Measurements from ENCODE around the gene IFT27.

IFT27 gene

GRCh38 chr22:36818010-36818642 is 42.2 kb upstream of the IFT27 start:
- Histone ChIP-seq H3K36me3 (ENCODE audit: control insufficient read depth, insufficient read depth, low read length) (no peaks in the 10 kb centered on the region), H3K4me2 (ENCODE audit: low read length) (no peak overlapping the region), H3K56ac (ENCODE audit: low read length) (no peak overlapping the region), H3K79me2 (ENCODE audit: control insufficient read depth, insufficient read depth, low read length) (no peaks in the 10 kb centered on the region), H4K5ac (ENCODE audit: low read length) (no peak overlapping the region), H3K9ac (ENCODE audit: low read length) (no peak overlapping the region), H3K4me3 (ENCODE audit: low read length) (no peak overlapping the region), H3K23ac (ENCODE audit: low read length) (no peak overlapping the region), H2BK5ac (ENCODE audit: low read length) (no peak overlapping the region), H3K79me1 (ENCODE audit: low read length) (no peaks in the 10 kb centered on the region), H2AK5ac (ENCODE audit: low read length) (no peak overlapping the region), H3K27ac (ENCODE audit: low read depth, low read length) (no peak overlapping the region), H2BK120ac (ENCODE audit: low read depth, low read length) (no peak overlapping the region), H3K4me1 (ENCODE audit: control insufficient read depth, low read depth, low read length) (no peaks in the 10 kb centered on the region), H4K8ac (ENCODE audit: low read depth, low read length) (no peak overlapping the region), H3K4ac (ENCODE audit: low read depth, low read length) (no peak overlapping the region), H2BK15ac (replicated peaks; ENCODE audit: low read depth) (no peak overlapping the region), H3K18ac (ENCODE audit: low read length) (no peak overlapping the region), H3K27me3 (ENCODE audit: insufficient read depth, low read length, poor library complexity) (peaks cover 11% of the 10 kb centered on the region)
- no CpG with 5 or more reads among the region's 6 CpGs for WGBS (ENCODE audit: extremely low coverage, insufficient coverage, low lambda C conversion rate)
- DNase-seq = peak; percentile 26

DNA sequence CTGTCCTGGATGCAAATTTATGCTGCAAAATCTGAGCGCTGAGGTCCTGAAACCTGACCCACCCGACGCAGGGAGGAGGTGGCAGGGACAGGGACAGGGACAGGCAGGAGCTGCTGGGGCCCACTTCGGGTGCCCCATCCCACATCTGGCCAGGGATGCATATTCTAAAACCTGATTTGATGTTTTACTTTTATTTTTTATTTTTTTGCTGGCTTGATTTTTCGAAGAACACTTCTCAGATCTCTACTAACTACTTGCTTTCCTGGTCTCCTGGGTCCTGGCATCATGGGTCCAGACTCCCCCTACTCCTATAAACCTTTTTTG is 41.6 kb upstream of the IFT27 start:
- no peak overlapping the region for H4K5ac ChIP-seq (ENCODE audit: low read length)
- H3K27ac ChIP-seq (ENCODE audit: low read depth, low read length) = no peak overlapping the region
- peaks cover 11% of the 10 kb centered on the region for H3K27me3 ChIP-seq (ENCODE audit: insufficient read depth, low read length, poor library complexity)
- no peak overlapping the region for H3K23ac ChIP-seq (ENCODE audit: low read length)
- no peak overlapping the region for H2AK5ac ChIP-seq (ENCODE audit: low read length)
- H2BK15ac ChIP-seq (replicated peaks; ENCODE audit: low read depth) = no peak overlapping the region
- no peak overlapping the region for H3K18ac ChIP-seq (ENCODE audit: low read length)
- H3K4ac ChIP-seq (ENCODE audit: low read depth, low read length) = no peak overlapping the region
- H3K9ac ChIP-seq (ENCODE audit: low read length) = no peak overlapping the region
- H3K56ac ChIP-seq (ENCODE audit: low read length) = no peak overlapping the region
- WGBS (ENCODE audit: extremely low coverage, insufficient coverage, low lambda C conversion rate) = no CpG with 5 or more reads among the region's 5 CpGs
- no peaks in the 10 kb centered on the region for H3K36me3 ChIP-seq (ENCODE audit: control insufficient read depth, insufficient read depth, low read length)
- no peaks in the 10 kb centered on the region for H3K79me2 ChIP-seq (ENCODE audit: control insufficient read depth, insufficient read depth, low read length)
- H3K4me1 ChIP-seq (ENCODE audit: control insufficient read depth, low read depth, low read length) = no peaks in the 10 kb centered on the region
- no peak overlapping the region for H4K8ac ChIP-seq (ENCODE audit: low read depth, low read length)
- no peak overlapping the region for H3K4me3 ChIP-seq (ENCODE audit: low read length)
- no peak for DNase-seq
- no peak overlapping the region for H2BK5ac ChIP-seq (ENCODE audit: low read length)
- H2BK120ac ChIP-seq (ENCODE audit: low read depth, low read length) = no peak overlapping the region
- no peak overlapping the region for H3K4me2 ChIP-seq (ENCODE audit: low read length)
- no peaks in the 10 kb centered on the region for H3K79me1 ChIP-seq (ENCODE audit: low read length)

DNA sequence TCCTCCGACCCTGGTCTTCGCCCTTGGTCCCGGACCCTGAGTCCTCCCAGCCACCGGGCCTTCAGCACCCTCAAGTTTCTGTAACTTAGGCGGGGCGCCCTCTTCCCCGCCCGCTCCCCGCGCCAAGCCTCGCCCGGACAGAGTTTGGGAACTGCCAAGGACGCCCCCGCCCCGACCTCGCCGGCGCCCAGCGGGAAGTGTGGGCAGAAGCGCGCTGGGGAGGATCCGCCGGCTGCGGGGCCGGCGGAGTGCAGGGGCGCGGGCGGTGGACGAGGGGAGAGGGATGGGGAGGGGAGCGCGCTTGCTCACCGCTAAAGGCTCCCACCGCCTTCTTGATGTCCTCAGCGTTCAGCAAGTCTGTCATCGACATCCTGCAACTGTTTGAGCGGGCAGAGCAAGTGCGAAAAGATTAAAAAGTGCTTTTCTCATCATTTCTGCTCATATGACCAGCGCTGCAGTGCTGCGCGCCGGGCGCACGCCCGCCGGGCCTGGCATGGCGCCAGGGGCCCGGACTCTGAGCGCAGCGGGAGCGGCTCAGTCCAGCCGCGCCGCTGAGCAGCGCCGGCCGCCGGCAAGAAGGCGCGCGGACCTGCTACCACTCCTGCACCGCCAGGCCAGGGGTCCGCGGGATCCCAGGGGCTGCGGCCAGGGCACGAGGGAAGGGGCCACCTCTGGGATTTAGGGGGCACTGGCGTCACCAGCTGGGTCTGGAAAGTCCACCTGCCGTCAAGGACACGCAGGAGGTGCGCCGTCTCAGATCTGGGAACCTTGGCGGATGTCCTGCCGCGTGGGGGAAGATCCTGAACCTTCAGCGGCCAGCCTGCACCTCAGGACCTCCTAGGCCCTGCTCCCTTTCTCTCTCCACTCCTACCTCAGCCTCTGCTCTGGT is 41.0 kb upstream of the IFT27 start, which contains the start of gene PVALB:
TSS of gene PVALB (minus strand) at position 400 of the 889 bp plus-strand sequence. CDS start at position 370, 30 bp downstream.
- H2BK5ac ChIP-seq (ENCODE audit: low read length) = no peak within 1 kb of the TSS
- H4K5ac ChIP-seq (ENCODE audit: low read length) = no peak within 1 kb of the TSS
- no peak within 1 kb of the TSS for H3K18ac ChIP-seq (ENCODE audit: low read length)
- no CpG with 5 or more reads among the region's 75 CpGs for WGBS (ENCODE audit: extremely low coverage, insufficient coverage, low lambda C conversion rate)
- H2AK5ac ChIP-seq (ENCODE audit: low read length) = no peak within 1 kb of the TSS
- DNase-seq = peak; percentile 38
- no peak within 1 kb of the TSS for H4K8ac ChIP-seq (ENCODE audit: low read depth, low read length)
- peak within 1 kb of the TSS; percentile 37 for H3K4me3 ChIP-seq (ENCODE audit: low read length)
- no peak within 1 kb of the TSS for H2BK15ac ChIP-seq (replicated peaks; ENCODE audit: low read depth)
- peaks cover 11% of the 10 kb centered on the region for H3K27me3 ChIP-seq (ENCODE audit: insufficient read depth, low read length, poor library complexity)
- peak within 1 kb of the TSS; percentile 73 for H3K56ac ChIP-seq (ENCODE audit: low read length)
- peak within 1 kb of the TSS; percentile 90 for H3K4me2 ChIP-seq (ENCODE audit: low read length)
- H3K79me2 ChIP-seq (ENCODE audit: control insufficient read depth, insufficient read depth, low read length) = no peaks in the 10 kb centered on the region
- H3K36me3 ChIP-seq (ENCODE audit: control insufficient read depth, insufficient read depth, low read length) = no peaks in the 10 kb centered on the region
- peak within 1 kb of the TSS; percentile 39 for H3K9ac ChIP-seq (ENCODE audit: low read length)
- no peak within 1 kb of the TSS for H3K4ac ChIP-seq (ENCODE audit: low read depth, low read length)
- no peak within 1 kb of the TSS for H3K23ac ChIP-seq (ENCODE audit: low read length)
- no peaks in the 10 kb centered on the region for H3K4me1 ChIP-seq (ENCODE audit: control insufficient read depth, low read depth, low read length)
- no peaks in the 10 kb centered on the region for H3K79me1 ChIP-seq (ENCODE audit: low read length)
- H2BK120ac ChIP-seq (ENCODE audit: low read depth, low read length) = no peak within 1 kb of the TSS
- no peak within 1 kb of the TSS for H3K27ac ChIP-seq (ENCODE audit: low read depth, low read length)

- Histone ChIP-seq H2BK15ac (replicated peaks; ENCODE audit: low read depth) (no peak overlapping the region), H3K9ac (ENCODE audit: low read length) (peak overlapping the region; percentile 39), H3K23ac (ENCODE audit: low read length) (no peak overlapping the region), H3K56ac (ENCODE audit: low read length) (peak overlapping the region; percentile 17), H4K5ac (ENCODE audit: low read length) (no peak overlapping the region), H3K4me1 (ENCODE audit: control insufficient read depth, low read depth, low read length) (no peaks in the 10 kb centered on the region), H3K79me1 (ENCODE audit: low read length) (no peaks in the 10 kb centered on the region), H3K18ac (ENCODE audit: low read length) (no peak overlapping the region), H2BK5ac (ENCODE audit: low read length) (no peak overlapping the region), H3K36me3 (ENCODE audit: control insufficient read depth, insufficient read depth, low read length) (no peaks in the 10 kb centered on the region), H3K4me2 (ENCODE audit: low read length) (peak overlapping the region; percentile 90), H3K79me2 (ENCODE audit: control insufficient read depth, insufficient read depth, low read length) (no peaks in the 10 kb centered on the region), H4K8ac (ENCODE audit: low read depth, low read length) (no peak overlapping the region), H2AK5ac (ENCODE audit: low read length) (no peak overlapping the region), H3K4me3 (ENCODE audit: low read length) (no peak overlapping the region), H3K27ac (ENCODE audit: low read depth, low read length) (no peak overlapping the region), H2BK120ac (ENCODE audit: low read depth, low read length) (no peak overlapping the region), H3K4ac (ENCODE audit: low read depth, low read length) (no peak overlapping the region), H3K27me3 (ENCODE audit: insufficient read depth, low read length, poor library complexity) (peaks cover 11% of the 10 kb centered on the region)
- peak; percentile 25 for DNase-seq
- WGBS (ENCODE audit: extremely low coverage, insufficient coverage, low lambda C conversion rate) = no CpG with 5 or more reads among the region's 12 CpGs
These were observed 40.4 kb upstream of the IFT27 start for GRCh38 chr22:36816339-36816635.

DNA sequence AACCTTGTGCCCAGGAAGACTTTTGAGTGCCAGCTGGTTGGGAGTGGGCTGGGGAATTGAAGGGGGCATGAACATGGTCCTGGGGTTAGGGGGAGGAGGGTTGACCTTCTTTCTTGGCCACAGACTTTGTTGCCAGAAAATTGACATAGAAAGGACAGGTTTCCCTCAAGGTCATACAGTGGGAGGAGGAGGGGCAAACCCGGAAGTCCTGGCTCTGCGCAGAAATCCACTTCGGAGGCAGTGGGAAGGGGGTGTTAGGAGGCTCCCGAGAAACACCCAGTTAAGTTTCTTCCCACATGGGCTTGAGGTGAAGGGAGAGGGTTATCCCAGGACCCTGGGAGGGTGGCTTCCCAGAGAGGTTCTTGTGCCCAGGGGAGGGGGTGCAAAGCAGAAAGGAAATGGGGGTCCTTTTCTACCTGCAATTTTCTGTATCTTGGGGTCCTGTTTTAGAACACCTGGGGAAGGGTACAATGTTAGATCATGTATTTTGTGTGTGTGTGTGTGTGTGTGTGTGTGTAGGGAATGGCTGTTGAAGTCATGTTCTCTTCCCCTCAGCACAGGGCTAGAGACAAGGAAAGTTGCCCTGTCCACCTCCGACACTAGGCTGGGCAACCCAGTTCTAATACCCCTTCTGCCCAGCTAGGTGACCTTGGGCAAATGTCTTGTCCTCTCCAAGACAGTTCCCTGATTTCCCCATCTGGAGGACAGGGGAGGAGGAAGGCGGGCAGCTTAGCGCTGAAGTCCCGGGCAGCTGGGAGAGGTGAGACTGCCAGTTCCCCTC is 39.8 kb upstream of the IFT27 start:
- H3K4me3 ChIP-seq (ENCODE audit: low read length) = no peak overlapping the region
- no peaks in the 10 kb centered on the region for H3K36me3 ChIP-seq (ENCODE audit: control insufficient read depth, insufficient read depth, low read length)
- no peak overlapping the region for H2BK120ac ChIP-seq (ENCODE audit: low read depth, low read length)
- peak overlapping the region; percentile 17 for H3K56ac ChIP-seq (ENCODE audit: low read length)
- H3K4ac ChIP-seq (ENCODE audit: low read depth, low read length) = no peak overlapping the region
- H2BK15ac ChIP-seq (replicated peaks; ENCODE audit: low read depth) = no peak overlapping the region
- no peak overlapping the region for H3K9ac ChIP-seq (ENCODE audit: low read length)
- no peaks in the 10 kb centered on the region for H3K4me1 ChIP-seq (ENCODE audit: control insufficient read depth, low read depth, low read length)
- no CpG with 5 or more reads among the region's 8 CpGs for WGBS (ENCODE audit: extremely low coverage, insufficient coverage, low lambda C conversion rate)
- H3K18ac ChIP-seq (ENCODE audit: low read length) = no peak overlapping the region
- H3K4me2 ChIP-seq (ENCODE audit: low read length) = peak overlapping the region; percentile 90
- H3K27ac ChIP-seq (ENCODE audit: low read depth, low read length) = no peak overlapping the region
- H3K23ac ChIP-seq (ENCODE audit: low read length) = no peak overlapping the region
- no peak overlapping the region for H2AK5ac ChIP-seq (ENCODE audit: low read length)
- no peaks in the 10 kb centered on the region for H3K79me1 ChIP-seq (ENCODE audit: low read length)
- no peak overlapping the region for H4K8ac ChIP-seq (ENCODE audit: low read depth, low read length)
- H3K79me2 ChIP-seq (ENCODE audit: control insufficient read depth, insufficient read depth, low read length) = no peaks in the 10 kb centered on the region
- DNase-seq = no peak
- H4K5ac ChIP-seq (ENCODE audit: low read length) = no peak overlapping the region
- no peak overlapping the region for H2BK5ac ChIP-seq (ENCODE audit: low read length)
- peaks cover 11% of the 10 kb centered on the region for H3K27me3 ChIP-seq (ENCODE audit: insufficient read depth, low read length, poor library complexity)
